Measurements from ENCODE around the gene ELAVL2.

DNA sequence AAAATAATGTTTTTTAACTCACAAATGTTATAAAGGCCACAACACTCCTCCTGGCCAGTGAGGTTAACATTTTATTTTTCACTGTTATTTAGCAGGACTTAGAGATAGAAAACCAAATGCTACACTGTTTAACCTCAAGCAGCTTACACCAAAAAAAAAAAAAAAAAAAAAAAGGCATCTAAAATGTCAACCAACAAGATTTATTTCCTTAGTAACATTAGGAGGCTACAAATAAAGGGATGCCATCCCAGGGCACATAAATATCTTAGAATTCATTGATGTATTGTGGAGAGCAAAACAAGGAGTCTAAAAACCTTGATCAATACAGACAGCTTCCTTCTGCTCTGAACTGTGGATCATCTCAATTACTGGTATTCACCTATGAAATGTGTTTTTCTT, 53.7 kb downstream of the ELAVL2 start:
- no peak for TF ChIP-seq RCOR1 (IDR thresholded peaks at IDR 0.05; ENCODE audit: insufficient replicate concordance, low read length)
- TF ChIP-seq, protein P1, sequence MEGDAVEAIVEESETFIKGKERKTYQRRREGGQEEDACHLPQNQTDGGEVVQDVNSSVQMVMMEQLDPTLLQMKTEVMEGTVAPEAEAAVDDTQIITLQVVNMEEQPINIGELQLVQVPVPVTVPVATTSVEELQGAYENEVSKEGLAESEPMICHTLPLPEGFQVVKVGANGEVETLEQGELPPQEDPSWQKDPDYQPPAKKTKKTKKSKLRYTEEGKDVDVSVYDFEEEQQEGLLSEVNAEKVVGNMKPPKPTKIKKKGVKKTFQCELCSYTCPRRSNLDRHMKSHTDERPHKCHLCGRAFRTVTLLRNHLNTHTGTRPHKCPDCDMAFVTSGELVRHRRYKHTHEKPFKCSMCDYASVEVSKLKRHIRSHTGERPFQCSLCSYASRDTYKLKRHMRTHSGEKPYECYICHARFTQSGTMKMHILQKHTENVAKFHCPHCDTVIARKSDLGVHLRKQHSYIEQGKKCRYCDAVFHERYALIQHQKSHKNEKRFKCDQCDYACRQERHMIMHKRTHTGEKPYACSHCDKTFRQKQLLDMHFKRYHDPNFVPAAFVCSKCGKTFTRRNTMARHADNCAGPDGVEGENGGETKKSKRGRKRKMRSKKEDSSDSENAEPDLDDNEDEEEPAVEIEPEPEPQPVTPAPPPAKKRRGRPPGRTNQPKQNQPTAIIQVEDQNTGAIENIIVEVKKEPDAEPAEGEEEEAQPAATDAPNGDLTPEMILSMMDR (conservative IDR thresholded peaks at IDR 0.05; ENCODE audit: low read depth, low read length), result no peak
